Right lobe of liver (tissue), 4 donors: ENCODE data around the gene ATG14.

Experiments used
- CTCF ChIP-seq, 4 donors: fragments of 200-600 bp in 3 of 4; fragments of 450-650 bp in 1 of 4; IDR thresholded peaks; one replicate each; pipeline versions ENCODE4 v1.5.1 to v1.8.0; 2016 to 2022; ENCODE audit warnings: antibody characterized with exemption in 4 of 4, mild to moderate bottlenecking in 2 of 4
- POLR2A ChIP-seq: fragments of 450-650 bp; IDR thresholded peaks from one replicate; pipeline ENCODE4 v1.6.1; 2017; ENCODE audit warnings: antibody characterized with exemption, mild to moderate bottlenecking
- donor health status: DM: no; HTN: no; CAD: no.
- donor health status: DM: no; HTN: no; CAD: no.
- donor health status: DM: no; HTN: yes; CAD: no.

GRCh38 chr14:55426891-55427290, 15.3 kb upstream of the ATG14 start:
- TF ChIP-seq CTCF (IDR thresholded peaks at IDR 0.05) (no peak), POLR2A (no peak)
